HepG2 (cell line): Measurements from ENCODE around the gene ING1. TPM values are rescaled to one million over a fixed set of nuclear protein-coding genes. Genes with fewer than 3 reads are reported as not detected.

Source experiments
- ADNP ChIP-seq: sonication (generic); formaldehyde crosslinking; IDR thresholded peaks from 2 replicates; pipeline ENCODE4 v1.4.0; 2020; ENCODE audit warnings: missing genetic modification reagents
- BRD4 ChIP-seq: sonication (generic); formaldehyde crosslinking; IDR thresholded peaks from 2 replicates; pipeline ENCODE4 v1.4.0; 2020; ENCODE audit warnings: missing genetic modification reagents
- CCAR2 ChIP-seq: fragments of 200-400 bp; formaldehyde crosslinking; optimal IDR thresholded peaks from 2 replicates; pipeline ENCODE3; 2018; ENCODE audit warnings: low read depth, mild to moderate bottlenecking, low read length, moderate library complexity
- DMAP1 ChIP-seq: IDR thresholded peaks from 2 replicates; pipeline ENCODE4 v1.6.1; 2016
- HHEX ChIP-seq: IDR thresholded peaks from 2 replicates; pipeline ENCODE4 v1.6.1; 2016; ENCODE audit warnings: control low read depth
- HNF4A ChIP-seq: sonication (generic); formaldehyde crosslinking; IDR thresholded peaks from 2 replicates; pipeline ENCODE4 v1.4.0; 2020; ENCODE audit warnings: missing genetic modification reagents
- MAF1 ChIP-seq: sonication (generic); formaldehyde crosslinking; IDR thresholded peaks from 2 replicates; pipeline ENCODE4 v1.5.0; 2020; ENCODE audit warnings: missing genetic modification reagents, borderline replicate concordance
- MEIS2 ChIP-seq: sonication (generic); formaldehyde crosslinking; IDR thresholded peaks from 2 replicates; pipeline ENCODE4 v1.9.0; 2021; ENCODE audit warnings: mild to moderate bottlenecking, missing genetic modification reagents
- MIER2 ChIP-seq: IDR thresholded peaks from 2 replicates; pipeline ENCODE4 v1.6.1; 2016; ENCODE audit warnings: missing biosample characterization, missing genetic modification reagents
- NFKBIZ ChIP-seq: IDR thresholded peaks from 2 replicates; pipeline ENCODE4 v1.6.1; 2018; ENCODE audit warnings: missing genetic modification reagents, missing compliant biosample characterization
- RAD51 ChIP-seq: fragments of 450-650 bp; IDR thresholded peaks from 2 replicates; pipeline ENCODE4 v1.6.1; 2016; ENCODE audit warnings: borderline replicate concordance
- RORA ChIP-seq: sonication (generic); formaldehyde crosslinking; IDR thresholded peaks from 2 replicates; pipeline ENCODE4 v1.5.0; 2020; ENCODE audit warnings: mild to moderate bottlenecking, missing genetic modification reagents, moderate library complexity
- SOX6 ChIP-seq, 2 experiments: fragments of 450-650 bp in 1 of 2; sonication (generic) in 1 of 2; formaldehyde crosslinking in 1 of 2; IDR thresholded peaks; 2 replicates each; pipeline versions ENCODE4 v1.4.0 to v1.6.1; 2017 to 2020; ENCODE audit warnings: antibody characterized with exemption in 1 of 2, mild to moderate bottlenecking in 1 of 2, missing genetic modification reagents in 1 of 2
- SSRP1 ChIP-seq: IDR thresholded peaks from 2 replicates; pipeline ENCODE4 v1.6.1; 2016; ENCODE audit warnings: control low read depth
- TBP ChIP-seq: sonication (generic); formaldehyde crosslinking; IDR thresholded peaks from 2 replicates; pipeline ENCODE4 v1.5.0; 2020; ENCODE audit warnings: missing genetic modification reagents
- THAP8 ChIP-seq: sonication (generic); formaldehyde crosslinking; IDR thresholded peaks from 2 replicates; pipeline ENCODE4 v1.5.1; 2020; ENCODE audit warnings: missing genetic modification reagents, mild to moderate bottlenecking, borderline replicate concordance
- ZFP37 ChIP-seq: sonication (generic); formaldehyde crosslinking; IDR thresholded peaks from 2 replicates; pipeline ENCODE4 v1.4.0; 2020; ENCODE audit warnings: missing genetic modification reagents, borderline replicate concordance
- ZFP62 ChIP-seq: sonication (generic); formaldehyde crosslinking; IDR thresholded peaks from 2 replicates; pipeline ENCODE4 v1.4.0; 2020; ENCODE audit warnings: missing genetic modification reagents
- ZKSCAN1 ChIP-seq: fragments of 150-350 bp; IDR thresholded peaks from 2 replicates; pipeline ENCODE4 v1.6.1; 2014; ENCODE audit warnings: low read length
- ZNF20 ChIP-seq: sonication (generic); formaldehyde crosslinking; IDR thresholded peaks from 2 replicates; pipeline ENCODE4 v1.4.0; 2020; ENCODE audit warnings: mild to moderate bottlenecking, moderate library complexity, missing genetic modification reagents
- ZNF326 ChIP-seq: sonication (generic); formaldehyde crosslinking; IDR thresholded peaks from 2 replicates; pipeline ENCODE4 v1.4.0; 2020; ENCODE audit warnings: missing genetic modification reagents, borderline replicate concordance
- ZNF33A ChIP-seq: sonication (generic); formaldehyde crosslinking; IDR thresholded peaks from 2 replicates; pipeline ENCODE4 v1.5.1; 2020; ENCODE audit warnings: missing genetic modification reagents, mild to moderate bottlenecking, moderate library complexity, borderline replicate concordance
- polyA plus RNA-seq, 8 experiments: library from polyadenylated mRNA; depleted of rRNA in 3 of 8; stranded (reverse) in 7 of 8; unstranded in 1 of 8; fragments of >200 nt; fragmentation: Illumina TruSeq in 4 of 8; extraction: Trizol in 4 of 8; gene quantifications; 2 replicates each; pipeline versions ENCODE4 v1.2.1 to v1.2.3, GENCODE V29; 2011 to 2016; ENCODE audit warnings: low read depth in 4 of 8, missing spikeins in 1 of 8, mixed read lengths in 1 of 8; ENCODE audit not compliant: insufficient read depth in 1 of 8
- total RNA-seq, 5 experiments: library from RNA; depleted of rRNA; stranded (reverse); fragments of >200 nt; fragmentation: Illumina TruSeq; extraction: Trizol; gene quantifications; 2 replicates each; pipeline ENCODE4 v1.2.3, GENCODE V29; 2016; ENCODE audit warnings: low read depth in 1 of 5
- TF ChIP-seq, protein P1 (sequence below): sonication (generic); formaldehyde crosslinking; IDR thresholded peaks from 2 replicates; pipeline ENCODE4 v1.4.0; 2020; ENCODE audit warnings: mild to moderate bottlenecking, missing genetic modification reagents
- TF ChIP-seq, protein P2 (sequence below): sonication (generic); formaldehyde crosslinking; IDR thresholded peaks from 2 replicates; pipeline ENCODE4 v1.4.0; 2020; ENCODE audit warnings: missing genetic modification reagents, mild to moderate bottlenecking, borderline replicate concordance
- TF ChIP-seq, protein P3 (sequence below): sonication (generic); formaldehyde crosslinking; IDR thresholded peaks from 2 replicates; pipeline ENCODE4 v1.8.1; 2022; ENCODE audit warnings: low read depth, mild to moderate bottlenecking, missing genetic modification reagents

ING1 gene
- total and polyA plus RNA-seq, 2 of the 13 experiments (the other 11 are each of a cell fraction or from before 2014, with no cell fraction given) = 8.1 to 16.1 TPM

DNA sequence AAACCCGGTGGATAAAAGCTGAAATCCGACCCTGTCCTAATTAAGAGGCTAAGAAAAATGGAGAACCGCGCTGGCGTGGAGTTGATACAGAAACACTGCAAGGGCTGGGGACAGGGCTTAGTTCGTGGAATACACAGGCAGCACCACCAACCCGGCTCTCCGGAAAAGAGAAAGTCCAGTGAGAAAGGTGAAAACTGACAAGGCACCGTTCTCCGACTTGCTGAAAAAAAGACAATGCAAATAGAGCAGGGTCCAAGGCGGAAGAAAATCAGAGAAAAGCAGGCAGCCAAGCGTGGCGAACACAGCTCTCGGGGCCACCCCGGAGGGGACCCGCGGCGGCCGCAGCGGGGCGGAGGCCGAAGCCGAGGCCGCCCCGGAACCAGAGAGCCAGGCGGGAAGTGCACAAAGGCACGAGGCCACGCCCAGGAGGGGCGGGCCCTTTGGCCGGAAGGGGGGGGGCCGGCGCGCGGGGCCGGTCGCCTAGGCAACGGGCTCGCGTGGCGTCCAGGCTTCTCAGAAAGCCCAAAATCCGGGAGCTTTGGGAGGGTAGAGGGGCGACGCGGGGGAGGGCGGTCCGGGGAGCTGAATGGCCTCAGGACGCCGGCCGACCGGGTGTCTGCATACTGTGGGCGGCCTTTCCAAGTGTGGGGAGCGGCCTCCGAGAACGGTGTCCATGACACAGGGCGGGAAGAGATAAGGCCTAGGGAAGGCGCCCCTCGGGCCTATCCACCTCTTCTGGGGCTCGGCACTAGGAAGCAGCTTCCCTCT is 1.2 kb upstream of the ING1 start (continued):
- TF ChIP-seq, protein P1, sequence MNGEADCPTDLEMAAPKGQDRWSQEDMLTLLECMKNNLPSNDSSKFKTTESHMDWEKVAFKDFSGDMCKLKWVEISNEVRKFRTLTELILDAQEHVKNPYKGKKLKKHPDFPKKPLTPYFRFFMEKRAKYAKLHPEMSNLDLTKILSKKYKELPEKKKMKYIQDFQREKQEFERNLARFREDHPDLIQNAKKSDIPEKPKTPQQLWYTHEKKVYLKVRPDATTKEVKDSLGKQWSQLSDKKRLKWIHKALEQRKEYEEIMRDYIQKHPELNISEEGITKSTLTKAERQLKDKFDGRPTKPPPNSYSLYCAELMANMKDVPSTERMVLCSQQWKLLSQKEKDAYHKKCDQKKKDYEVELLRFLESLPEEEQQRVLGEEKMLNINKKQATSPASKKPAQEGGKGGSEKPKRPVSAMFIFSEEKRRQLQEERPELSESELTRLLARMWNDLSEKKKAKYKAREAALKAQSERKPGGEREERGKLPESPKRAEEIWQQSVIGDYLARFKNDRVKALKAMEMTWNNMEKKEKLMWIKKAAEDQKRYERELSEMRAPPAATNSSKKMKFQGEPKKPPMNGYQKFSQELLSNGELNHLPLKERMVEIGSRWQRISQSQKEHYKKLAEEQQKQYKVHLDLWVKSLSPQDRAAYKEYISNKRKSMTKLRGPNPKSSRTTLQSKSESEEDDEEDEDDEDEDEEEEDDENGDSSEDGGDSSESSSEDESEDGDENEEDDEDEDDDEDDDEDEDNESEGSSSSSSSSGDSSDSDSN = peak; percentile 55; the same call in 1 of the 2 replicates
- TF ChIP-seq ZNF326 (CRISPR knock-in tag) (no peak), ZNF33A (no peak), NFKBIZ (no peak), HHEX (no peak), SSRP1 (CRISPR knock-in tag) (no peak), TBP (no peak), ADNP (CRISPR knock-in tag) (no peak; the same call in 1 of the 2 replicates), DMAP1 (CRISPR knock-in tag) (peak; percentile 72; the same call in 1 of the 2 replicates), RAD51 (no peak), MIER2 (no peak), ZFP62 (CRISPR knock-in tag) (no peak), RORA (CRISPR knock-in tag) (no peak), MAF1 (CRISPR knock-in tag) (no peak), MEIS2 (CRISPR knock-in tag) (peak; percentile 21; the same call in 1 of the 2 replicates), HNF4A (CRISPR knock-in tag) (peak; percentile 39; the same call in 1 of the 2 replicates), THAP8 (CRISPR knock-in tag) (no peak), SOX6 (IDR thresholded peaks at IDR 0.05) (no peak), SOX6 (CRISPR knock-in tag; IDR thresholded peaks at IDR 0.05) (peak; percentile 21; the same call in 1 of the 2 replicates), ZNF20 (CRISPR knock-in tag) (no peak), ZKSCAN1 (no peak), BRD4 (CRISPR knock-in tag) (no peak), ZFP37 (no peak), CCAR2 (no peak)
- TF ChIP-seq, protein P2, sequence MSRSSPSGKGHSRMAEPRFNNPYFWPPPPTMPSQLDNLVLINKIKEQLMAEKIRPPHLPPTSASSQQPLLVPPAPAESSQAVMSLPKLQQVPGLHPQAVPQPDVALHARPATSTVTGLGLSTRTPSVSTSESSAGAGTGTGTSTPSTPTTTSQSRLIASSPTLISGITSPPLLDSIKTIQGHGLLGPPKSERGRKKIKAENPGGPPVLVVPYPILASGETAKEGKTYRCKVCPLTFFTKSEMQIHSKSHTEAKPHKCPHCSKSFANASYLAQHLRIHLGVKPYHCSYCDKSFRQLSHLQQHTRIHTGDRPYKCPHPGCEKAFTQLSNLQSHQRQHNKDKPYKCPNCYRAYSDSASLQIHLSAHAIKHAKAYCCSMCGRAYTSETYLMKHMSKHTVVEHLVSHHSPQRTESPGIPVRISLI (CRISPR knock-in tag) = peak; percentile 54; the same call in 1 of the 2 replicates
- TF ChIP-seq, protein P3, sequence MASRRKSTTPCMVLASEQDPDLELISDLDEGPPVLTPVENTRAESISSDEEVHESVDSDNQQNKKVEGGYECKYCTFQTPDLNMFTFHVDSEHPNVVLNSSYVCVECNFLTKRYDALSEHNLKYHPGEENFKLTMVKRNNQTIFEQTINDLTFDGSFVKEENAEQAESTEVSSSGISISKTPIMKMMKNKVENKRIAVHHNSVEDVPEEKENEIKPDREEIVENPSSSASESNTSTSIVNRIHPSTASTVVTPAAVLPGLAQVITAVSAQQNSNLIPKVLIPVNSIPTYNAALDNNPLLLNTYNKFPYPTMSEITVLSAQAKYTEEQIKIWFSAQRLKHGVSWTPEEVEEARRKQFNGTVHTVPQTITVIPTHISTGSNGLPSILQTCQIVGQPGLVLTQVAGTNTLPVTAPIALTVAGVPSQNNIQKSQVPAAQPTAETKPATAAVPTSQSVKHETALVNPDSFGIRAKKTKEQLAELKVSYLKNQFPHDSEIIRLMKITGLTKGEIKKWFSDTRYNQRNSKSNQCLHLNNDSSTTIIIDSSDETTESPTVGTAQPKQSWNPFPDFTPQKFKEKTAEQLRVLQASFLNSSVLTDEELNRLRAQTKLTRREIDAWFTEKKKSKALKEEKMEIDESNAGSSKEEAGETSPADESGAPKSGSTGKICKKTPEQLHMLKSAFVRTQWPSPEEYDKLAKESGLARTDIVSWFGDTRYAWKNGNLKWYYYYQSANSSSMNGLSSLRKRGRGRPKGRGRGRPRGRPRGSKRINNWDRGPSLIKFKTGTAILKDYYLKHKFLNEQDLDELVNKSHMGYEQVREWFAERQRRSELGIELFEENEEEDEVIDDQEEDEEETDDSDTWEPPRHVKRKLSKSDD = no peak
